ENCODE measurements around the gene CTNNB1. TPM values are rescaled to one million over a fixed set of nuclear protein-coding genes. Genes with fewer than 3 reads are reported as not detected.

Gene CTNNB1
- total RNA-seq, 1 experiment from 2014 or later, result 460 TPM

DNA sequence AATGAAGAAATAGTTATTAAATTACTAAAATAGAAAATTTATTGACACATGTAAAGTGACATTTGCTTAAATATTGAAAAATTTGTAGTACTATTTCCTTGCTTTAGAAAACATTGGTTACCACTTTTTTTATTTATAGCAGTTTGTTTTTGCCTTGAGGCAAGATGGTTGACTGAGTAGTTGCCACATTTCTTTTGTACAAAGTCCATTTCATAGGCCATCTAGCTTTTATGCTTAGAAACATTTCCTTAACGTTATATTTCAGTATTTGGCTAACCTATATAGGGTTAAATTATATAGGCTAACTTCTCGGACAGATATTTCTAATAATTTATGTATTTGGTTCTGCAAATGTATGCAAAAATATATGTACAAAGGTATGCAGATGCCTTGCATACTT, 17.1 kb downstream of the CTNNB1 start:
- Histone ChIP-seq H3K36me3 (ENCODE audit: low read depth, low read length) (no peaks in the 10 kb centered on the region; the same call in 1 of the 2 replicates), H3K4me2 (ENCODE audit: low read length) (no peak overlapping the region), H3F3A (ENCODE audit: low read length, unreplicated experiment) (no peaks in the 10 kb centered on the region), H3K9me3 (ENCODE audit: low read length) (no peaks in the 10 kb centered on the region), H3K4me1 (ENCODE audit: insufficient read depth, low read length) (peaks cover 24% of the 10 kb centered on the region), H2AFZ (ENCODE audit: low read length) (no peak overlapping the region), H3K27me3 (ENCODE audit: low read length) (no peaks in the 10 kb centered on the region), H3K9me2 (replicated peaks; ENCODE audit: low read length) (no peaks in the 10 kb centered on the region), H3K4me3 (ENCODE audit: low read length) (no peak overlapping the region), H4K20me1 (ENCODE audit: low read length) (peaks cover 92% of the 10 kb centered on the region), H3K27ac (ENCODE audit: low read length) (no peak overlapping the region), H3K9ac (ENCODE audit: low read length) (no peak overlapping the region), H3K79me2 (ENCODE audit: low read length) (peaks cover 100% of the 10 kb centered on the region)
- intact Hi-C loops (cut with micrococcal nuclease), result no loop called here
- ChIA-PET POLR2A (ENCODE audit: unreplicated experiment) (no interaction called here), CTCF (no interaction called here)
- no TSS peak for BruUV-seq (replicated peaks)
- TF ChIP-seq EZH2 (IDR thresholded peaks at IDR 0.05; ENCODE audit: low read length, unreplicated experiment) (no peak), EZH2phosphoT487 (IDR thresholded peaks at IDR 0.05; ENCODE audit: borderline replicate concordance, low read length) (no peak)
- TF ChIP-seq, protein P1, sequence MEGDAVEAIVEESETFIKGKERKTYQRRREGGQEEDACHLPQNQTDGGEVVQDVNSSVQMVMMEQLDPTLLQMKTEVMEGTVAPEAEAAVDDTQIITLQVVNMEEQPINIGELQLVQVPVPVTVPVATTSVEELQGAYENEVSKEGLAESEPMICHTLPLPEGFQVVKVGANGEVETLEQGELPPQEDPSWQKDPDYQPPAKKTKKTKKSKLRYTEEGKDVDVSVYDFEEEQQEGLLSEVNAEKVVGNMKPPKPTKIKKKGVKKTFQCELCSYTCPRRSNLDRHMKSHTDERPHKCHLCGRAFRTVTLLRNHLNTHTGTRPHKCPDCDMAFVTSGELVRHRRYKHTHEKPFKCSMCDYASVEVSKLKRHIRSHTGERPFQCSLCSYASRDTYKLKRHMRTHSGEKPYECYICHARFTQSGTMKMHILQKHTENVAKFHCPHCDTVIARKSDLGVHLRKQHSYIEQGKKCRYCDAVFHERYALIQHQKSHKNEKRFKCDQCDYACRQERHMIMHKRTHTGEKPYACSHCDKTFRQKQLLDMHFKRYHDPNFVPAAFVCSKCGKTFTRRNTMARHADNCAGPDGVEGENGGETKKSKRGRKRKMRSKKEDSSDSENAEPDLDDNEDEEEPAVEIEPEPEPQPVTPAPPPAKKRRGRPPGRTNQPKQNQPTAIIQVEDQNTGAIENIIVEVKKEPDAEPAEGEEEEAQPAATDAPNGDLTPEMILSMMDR (conservative IDR thresholded peaks at IDR 0.05; ENCODE audit: low read depth, low read length), result no peak
- no peak for ATAC-seq
- no peak for DNase-seq

GRCh38 chr3:41216993-41217392, 17.7 kb downstream of the CTNNB1 start:
- no TSS peak for BruUV-seq (replicated peaks)
- Histone ChIP-seq H3K4me2 (ENCODE audit: low read length) (no peak overlapping the region), H3K27ac (ENCODE audit: low read length) (no peak overlapping the region), H3K27me3 (ENCODE audit: low read length) (no peaks in the 10 kb centered on the region), H3K9me3 (ENCODE audit: low read length) (no peaks in the 10 kb centered on the region), H3K9ac (ENCODE audit: low read length) (no peak overlapping the region), H3K36me3 (ENCODE audit: low read depth, low read length) (no peaks in the 10 kb centered on the region), H4K20me1 (ENCODE audit: low read length) (peaks cover 92% of the 10 kb centered on the region), H3K4me3 (ENCODE audit: low read length) (no peak overlapping the region), H3F3A (ENCODE audit: low read length, unreplicated experiment) (no peaks in the 10 kb centered on the region), H2AFZ (ENCODE audit: low read length) (no peak overlapping the region), H3K4me1 (ENCODE audit: insufficient read depth, low read length) (peaks cover 24% of the 10 kb centered on the region), H3K79me2 (ENCODE audit: low read length) (peaks cover 100% of the 10 kb centered on the region), H3K9me2 (replicated peaks; ENCODE audit: low read length) (no peaks in the 10 kb centered on the region)
- POLR2A ChIA-PET (ENCODE audit: unreplicated experiment), result interaction anchor here (0.7 kb wide), 1 partner anchor 18 kb away, joined by 4 read pairs; the partner anchor contains the start of gene CTNNB1
- DNase-seq (peak; percentile 10), ATAC-seq (peak; percentile 58; the same call in 1 of the 2 replicates)
- intact Hi-C loops (cut with micrococcal nuclease), result no loop called here
- TF ChIP-seq EZH2phosphoT487 (IDR thresholded peaks at IDR 0.05; ENCODE audit: borderline replicate concordance, low read length), result no peak
- TF ChIP-seq EZH2 (IDR thresholded peaks at IDR 0.05; ENCODE audit: low read length, unreplicated experiment), result no peak
- TF ChIP-seq, protein P1 (conservative IDR thresholded peaks at IDR 0.05; ENCODE audit: low read depth, low read length), result no peak
- CTCF ChIA-PET, result no interaction called here

DNA sequence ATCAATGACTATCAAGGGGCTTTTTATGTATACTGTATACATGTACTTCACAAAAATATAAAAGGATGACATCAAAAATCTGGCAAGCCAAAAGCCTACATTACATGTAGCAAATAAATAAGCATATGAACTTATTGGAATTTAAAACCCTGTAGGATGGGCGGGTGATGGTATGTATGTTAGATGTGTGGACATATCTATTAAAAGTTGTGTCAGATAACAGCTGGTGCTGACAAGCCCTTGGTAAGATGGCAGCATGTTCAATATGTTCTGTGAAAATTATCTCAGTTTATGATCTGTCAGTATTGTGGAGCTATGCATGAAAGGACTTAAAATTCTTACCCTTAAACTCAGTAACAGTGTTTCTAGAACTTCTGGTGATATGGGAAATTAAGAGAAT, 20.1 kb downstream of the CTNNB1 start:
- Histone ChIP-seq H3K4me2 (ENCODE audit: low read length) (no peak overlapping the region), H3K4me1 (ENCODE audit: insufficient read depth, low read length) (peaks cover 12% of the 10 kb centered on the region), H3K79me2 (ENCODE audit: low read length) (peaks cover 97% of the 10 kb centered on the region), H3K9ac (ENCODE audit: low read length) (no peak overlapping the region), H3K36me3 (ENCODE audit: low read depth, low read length) (peaks cover 8% of the 10 kb centered on the region), H3K27ac (ENCODE audit: low read length) (no peak overlapping the region), H3F3A (ENCODE audit: low read length, unreplicated experiment) (no peaks in the 10 kb centered on the region), H4K20me1 (ENCODE audit: low read length) (peaks cover 79% of the 10 kb centered on the region), H3K27me3 (ENCODE audit: low read length) (no peaks in the 10 kb centered on the region), H3K9me2 (replicated peaks; ENCODE audit: low read length) (no peaks in the 10 kb centered on the region), H3K9me3 (ENCODE audit: low read length) (no peaks in the 10 kb centered on the region), H3K4me3 (ENCODE audit: low read length) (no peak overlapping the region), H2AFZ (ENCODE audit: low read length) (no peak overlapping the region)
- ChIA-PET CTCF (no interaction called here), POLR2A (ENCODE audit: unreplicated experiment) (interaction anchor here (1.2 kb wide), 1 partner anchor 20 kb away, joined by 3 read pairs; the partner anchor contains the start of gene CTNNB1)
- DNase-seq (no peak), ATAC-seq (no peak)
- TF ChIP-seq, protein P1 (conservative IDR thresholded peaks at IDR 0.05; ENCODE audit: low read depth, low read length), result no peak
- no peak for TF ChIP-seq EZH2 (IDR thresholded peaks at IDR 0.05; ENCODE audit: low read length, unreplicated experiment)
- TF ChIP-seq EZH2phosphoT487 (IDR thresholded peaks at IDR 0.05; ENCODE audit: borderline replicate concordance, low read length), result no peak
- no TSS peak for BruUV-seq (replicated peaks)
- intact Hi-C loops (cut with micrococcal nuclease), result no loop called here
